ENCODE measurements around the gene CRELD1. TPM values are rescaled to one million over a fixed set of nuclear protein-coding genes. Genes with fewer than 3 reads are reported as not detected.

Gene CRELD1
- total and polyA plus RNA-seq, 10 of the 15 experiments (the other 5 are each of a cell fraction or from before 2014, with no cell fraction given): 1.3 to 15.9 (median 8.8) TPM

DNA sequence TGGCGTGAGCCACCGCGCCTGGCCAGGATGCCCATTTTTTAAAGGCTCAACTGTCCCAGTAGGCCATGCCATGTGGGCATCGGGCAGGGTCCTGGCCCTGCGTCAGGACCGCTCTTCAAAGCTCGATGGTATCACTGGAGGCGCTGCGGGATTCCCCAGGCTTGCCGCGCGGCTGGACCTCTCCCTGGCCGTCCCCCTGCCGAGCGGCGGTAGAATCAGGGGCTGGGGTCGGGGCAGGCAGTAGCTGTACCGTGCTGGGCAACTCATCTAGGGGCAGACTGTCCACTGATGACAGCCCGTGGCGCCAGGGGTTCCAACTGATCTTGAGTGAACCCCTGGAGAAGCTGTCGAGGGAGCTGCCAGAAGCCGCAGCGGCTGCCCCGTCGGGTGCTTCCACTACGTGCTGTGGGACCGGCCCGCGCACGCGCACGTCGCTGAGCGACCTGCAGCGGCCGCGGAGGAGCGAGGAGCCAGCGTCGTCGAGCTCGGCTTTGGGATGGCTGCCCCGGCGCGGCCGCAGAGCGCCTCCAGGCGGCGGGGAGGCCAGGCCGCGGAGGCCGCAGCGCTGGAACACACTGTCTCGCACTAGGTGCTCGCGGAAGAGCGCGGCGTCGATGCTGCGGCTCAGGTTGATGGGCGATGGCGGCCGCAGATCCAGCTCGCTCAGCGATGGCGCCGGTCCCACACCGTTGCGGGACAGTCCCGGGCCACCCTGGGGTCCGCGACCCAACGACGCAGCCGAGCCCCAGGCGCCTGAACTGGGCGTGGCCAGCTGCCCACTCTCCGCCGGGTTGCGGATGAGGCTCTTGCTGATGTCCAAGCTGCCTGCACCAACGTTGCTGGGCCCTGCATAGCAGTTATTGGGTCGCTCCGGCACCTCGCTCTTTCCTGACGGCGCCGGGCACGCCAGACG, 12.7 kb downstream of the CRELD1 start (continued):
- TF ChIP-seq, protein P1, sequence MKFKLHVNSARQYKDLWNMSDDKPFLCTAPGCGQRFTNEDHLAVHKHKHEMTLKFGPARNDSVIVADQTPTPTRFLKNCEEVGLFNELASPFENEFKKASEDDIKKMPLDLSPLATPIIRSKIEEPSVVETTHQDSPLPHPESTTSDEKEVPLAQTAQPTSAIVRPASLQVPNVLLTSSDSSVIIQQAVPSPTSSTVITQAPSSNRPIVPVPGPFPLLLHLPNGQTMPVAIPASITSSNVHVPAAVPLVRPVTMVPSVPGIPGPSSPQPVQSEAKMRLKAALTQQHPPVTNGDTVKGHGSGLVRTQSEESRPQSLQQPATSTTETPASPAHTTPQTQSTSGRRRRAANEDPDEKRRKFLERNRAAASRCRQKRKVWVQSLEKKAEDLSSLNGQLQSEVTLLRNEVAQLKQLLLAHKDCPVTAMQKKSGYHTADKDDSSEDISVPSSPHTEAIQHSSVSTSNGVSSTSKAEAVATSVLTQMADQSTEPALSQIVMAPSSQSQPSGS (IDR thresholded peaks at IDR 0.05; ENCODE audit: low read length): no peak
- TF ChIP-seq GATAD2B (conservative IDR thresholded peaks at IDR 0.05; ENCODE audit: low read depth) (no peak), RUNX3 (IDR thresholded peaks at IDR 0.05; ENCODE audit: low read length) (no peak)

DNA sequence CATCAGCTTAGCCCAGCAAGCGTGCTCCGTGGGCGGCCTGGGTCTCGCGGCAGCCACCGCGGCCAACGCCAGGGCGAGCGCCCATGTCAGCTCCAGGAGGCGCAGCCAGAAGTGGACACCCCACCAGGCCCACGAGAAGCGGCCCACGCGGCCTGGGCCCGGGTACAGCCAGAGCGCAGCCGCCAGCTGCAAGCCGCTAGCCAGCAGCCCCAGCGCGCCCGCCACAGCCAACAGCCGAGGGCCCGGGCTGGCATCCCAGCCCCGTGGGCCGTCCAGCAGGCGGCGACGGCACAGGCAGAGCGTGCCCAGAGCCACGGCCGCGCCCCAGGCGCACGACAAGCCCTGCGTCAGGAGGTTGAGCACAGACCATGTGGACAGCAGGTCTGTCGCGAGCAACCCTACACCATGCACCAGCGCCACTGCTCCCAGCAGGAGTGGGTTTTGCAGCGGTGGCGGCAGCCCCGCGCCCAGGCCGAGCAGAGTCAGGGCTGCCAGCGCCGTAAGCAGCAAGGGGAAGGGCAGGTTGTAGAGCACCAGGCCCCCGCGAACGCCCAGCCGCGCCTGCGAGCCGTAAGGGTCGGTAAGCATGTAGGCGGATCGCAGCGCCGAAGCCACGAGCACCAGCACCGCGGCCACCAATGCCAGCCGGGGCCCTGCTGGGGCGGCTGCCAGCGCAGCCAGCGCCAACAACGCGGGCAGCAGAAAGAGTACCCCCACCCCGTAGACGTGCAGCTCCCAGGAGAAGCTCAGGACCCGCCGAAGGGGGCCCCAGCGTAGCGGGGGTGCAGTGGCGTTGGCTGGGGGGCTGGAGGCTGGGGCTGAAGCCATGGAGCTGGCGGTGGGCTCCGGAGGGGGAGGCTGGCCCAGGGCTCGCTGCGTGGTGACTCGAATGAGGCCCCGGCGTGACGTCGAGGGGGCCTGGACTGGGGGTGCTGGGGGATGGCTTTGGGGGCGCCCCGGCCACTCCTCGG, 13.7 kb downstream of the CRELD1 start:
- ATAC-seq: no peak
- ChIA-PET SMC1A (ENCODE audit: uncharacterized antibody, unreplicated experiment) (no interaction called here), POLR2A (no interaction called here), RAD21 (ENCODE audit: unreplicated experiment) (no interaction called here), CTCF (no interaction called here)
- peaks cover 3% of the 10 kb centered on the region; the same call in 1 of the 2 replicates for H3K4me1 ChIP-seq (ENCODE audit: control insufficient read depth, insufficient read depth, low read length)
- 97% methylated on average over 67 of the region's 86 CpGs for WGBS (ENCODE audit: insufficient coverage, insufficient replicate concordance, low lambda C conversion rate, missing lambda C conversion rate)
- peaks cover 0 to 6% of the 10 kb centered on the region in 2 experiments; a peak in 2 of 4 replicates for H3K36me3 ChIP-seq (ENCODE audit: control insufficient read depth in 2 of 2, insufficient read depth in 2 of 2, low read length in 1 of 2)
- H3K9ac ChIP-seq (ENCODE audit: control insufficient read depth, insufficient read depth, low read length): no peak overlapping the region
- TF ChIP-seq POLR2AphosphoS2 (IDR thresholded peaks at IDR 0.05; ENCODE audit: low read depth, low read length): no peak
- no peak for TF ChIP-seq DPF2 (IDR thresholded peaks at IDR 0.05)
- no peak for TF ChIP-seq ZSCAN29 (IDR thresholded peaks at IDR 0.05)
- TF ChIP-seq ZNF207 (IDR thresholded peaks at IDR 0.05; ENCODE audit: borderline replicate concordance): no peak
- TF ChIP-seq CHD4 (IDR thresholded peaks at IDR 0.05): no peak
- no peak for TF ChIP-seq SUPT20H (IDR thresholded peaks at IDR 0.05; ENCODE audit: borderline replicate concordance, control insufficient read depth, low read depth, low read length)
- no peak for TF ChIP-seq ZNF384 (IDR thresholded peaks at IDR 0.05; ENCODE audit: borderline replicate concordance, low read depth, low read length)
- no peak for TF ChIP-seq EP300 (IDR thresholded peaks at IDR 0.05; ENCODE audit: borderline replicate concordance in 1 of 2, control insufficient read depth in 1 of 2, low read depth in 2 of 2, low read length in 2 of 2)
- TF ChIP-seq ATF7 (IDR thresholded peaks at IDR 0.05; ENCODE audit: low read depth): no peak
- no peak for TF ChIP-seq SP1 (IDR thresholded peaks at IDR 0.05; ENCODE audit: low read depth, low read length)
- TF ChIP-seq, protein P2, sequence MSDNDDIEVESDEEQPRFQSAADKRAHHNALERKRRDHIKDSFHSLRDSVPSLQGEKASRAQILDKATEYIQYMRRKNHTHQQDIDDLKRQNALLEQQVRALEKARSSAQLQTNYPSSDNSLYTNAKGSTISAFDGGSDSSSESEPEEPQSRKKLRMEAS (IDR thresholded peaks at IDR 0.05; ENCODE audit: low read depth, low read length): no peak
- TF ChIP-seq, protein P1 (IDR thresholded peaks at IDR 0.05; ENCODE audit: low read length): no peak
- TF ChIP-seq KLF5 (IDR thresholded peaks at IDR 0.05; ENCODE audit: partially characterized antibody): no peak
- no peak for TF ChIP-seq MXI1 (IDR thresholded peaks at IDR 0.05; ENCODE audit: low read depth, low read length)
- TF ChIP-seq RELA (IDR thresholded peaks at IDR 0.05; ENCODE audit: borderline replicate concordance, partially characterized antibody): no peak
- TF ChIP-seq BACH1 (IDR thresholded peaks at IDR 0.05; ENCODE audit: borderline replicate concordance): no peak
- H2AFZ ChIP-seq (ENCODE audit: control insufficient read depth, low read depth, low read length): no peak overlapping the region
- in situ Hi-C loops (cut with MboI): no loop called here
- FAIRE-seq: no peak
- H3K4me3 ChIP-seq: no peak overlapping the region
- no peaks in the 10 kb centered on the region for H3K27me3 ChIP-seq (replicated peaks in 1 of 2; ENCODE audit: control insufficient read depth in 2 of 2, insufficient read depth in 2 of 2, low read length in 1 of 2)
- DNase-seq (ENCODE audit: low read depth, low spot score): no peak
- no peak overlapping the region for H3K4me2 ChIP-seq (ENCODE audit: control insufficient read depth, insufficient read depth)
- no peaks in the 10 kb centered on the region for H3K79me2 ChIP-seq (ENCODE audit: control insufficient read depth, insufficient read depth, low read length)
- intact Hi-C loops (cut with micrococcal nuclease; ENCODE audit: unreplicated experiment): no loop called here
- no TSS peak for BruUV-seq (replicated peaks)
- H4K20me1 ChIP-seq (ENCODE audit: control insufficient read depth, insufficient read depth): no peaks in the 10 kb centered on the region
- no peaks in the 10 kb centered on the region for H3K9me3 ChIP-seq (replicated peaks; ENCODE audit: control insufficient read depth, insufficient read depth, low read length)
- no peak overlapping the region for H3K27ac ChIP-seq (ENCODE audit: control insufficient read depth, insufficient read depth)
